Aorta (tissue), 5 donors: Measurements from ENCODE around the gene PRRT1B. TPM values are rescaled to one million over a fixed set of nuclear protein-coding genes. Genes with fewer than 3 reads are reported as not detected.

Experiments
- ATAC-seq: fragments of 200-7000 bp; cut with Tn5 transposase; one replicate; pipeline ENCODE4 v1.9.1; 2022; ENCODE audit warnings: moderate library complexity; ENCODE audit not compliant: low FRiP score
- DNase-seq, 2 donors: peaks; one replicate each; pipeline ENCODE4 v3.0.0-alpha.2; 2020
- H3K27ac ChIP-seq, 2 donors: one replicate each; pipeline ENCODE4 v1.5.1; 2013; ENCODE audit warnings: low read length in 2 of 2, mild to moderate bottlenecking in 2 of 2, moderate library complexity in 2 of 2, control low read depth in 1 of 2, inconsistent platforms in 1 of 2, low read depth in 1 of 2
- H3K27me3 ChIP-seq, 2 donors: one replicate each; pipeline ENCODE4 v1.6.1; 2013; ENCODE audit warnings: control low read depth in 1 of 2, low read length in 1 of 2, mild to moderate bottlenecking in 1 of 2, moderate library complexity in 1 of 2; ENCODE audit not compliant: insufficient read depth in 2 of 2, control insufficient read depth in 1 of 2
- H3K36me3 ChIP-seq, 2 donors: one replicate each; pipeline ENCODE4 v1.6.1; 2013; ENCODE audit warnings: control low read depth in 1 of 2, low read length in 1 of 2, mild to moderate bottlenecking in 1 of 2; ENCODE audit not compliant: insufficient read depth in 2 of 2, control insufficient read depth in 1 of 2
- H3K4me1 ChIP-seq, 2 donors: one replicate each; pipeline ENCODE4 v1.6.1; 2013; ENCODE audit warnings: low read length in 2 of 2, control low read depth in 1 of 2, mild to moderate bottlenecking in 1 of 2, moderate library complexity in 1 of 2; ENCODE audit not compliant: insufficient read depth in 2 of 2, control insufficient read depth in 1 of 2
- H3K4me3 ChIP-seq, 2 donors: one replicate each; pipeline ENCODE4 v1.5.1; 2013; ENCODE audit warnings: low read length in 2 of 2, control low read depth in 1 of 2, mild to moderate bottlenecking in 1 of 2
- H3K9me3 ChIP-seq: one replicate; pipeline ENCODE4 v1.6.1; 2013; ENCODE audit warnings: mild to moderate bottlenecking, low read length; ENCODE audit not compliant: control insufficient read depth
- WGBS, 2 donors: extraction: QIAGEN DNeasy Blood & Tissue Kit; methylation state at CpG; one replicate each; pipeline ENCODE4 v1.1.7; 2013; 5-methylcytosine and 5-hydroxymethylcytosine counted together
- intact Hi-C, 2 donors: fragments of 100-400 bp; cut with DNase I; formaldehyde crosslinking; loops; one replicate each; pipeline versions ENCODE4 v1.14.2 to v1.15.0; 2022
- polyA plus RNA-seq, 2 donors: library from polyadenylated mRNA; stranded (reverse); fragments of 200-250 nt; gene quantifications; one replicate each; pipeline ENCODE4 v1.2.3, GENCODE V29; 2013
- total RNA-seq, 2 donors: library from RNA; stranded (reverse); fragmentation: NEBNext Ultra II Directional; extraction: Animal tissue kit (Norgen Biotek cat#: 25700); gene quantifications; one replicate each; pipeline ENCODE4 v1.2.1, GENCODE V29; 2021
- donor health status: healthy with polysubstance abuse.
- donor health status: Bipolar disorder and iron deficiency.
- donor health status: DM: no; HTN: no; CAD: no.
- donor health status: DM: no; HTN: no; CAD: no.
- donor health status: DM: yes; HTN: yes; CAD: no.

PRRT1B gene
- total and polyA plus RNA-seq, 4 donors, result not detected

GRCh38 chr9:131525643-131526565 lies 19.4 kb upstream of the PRRT1B start:
- WGBS, 2 donors, result 83 to 89% methylated on average over 19 of the region's 19 CpGs
- ATAC-seq, result no peak

DNA sequence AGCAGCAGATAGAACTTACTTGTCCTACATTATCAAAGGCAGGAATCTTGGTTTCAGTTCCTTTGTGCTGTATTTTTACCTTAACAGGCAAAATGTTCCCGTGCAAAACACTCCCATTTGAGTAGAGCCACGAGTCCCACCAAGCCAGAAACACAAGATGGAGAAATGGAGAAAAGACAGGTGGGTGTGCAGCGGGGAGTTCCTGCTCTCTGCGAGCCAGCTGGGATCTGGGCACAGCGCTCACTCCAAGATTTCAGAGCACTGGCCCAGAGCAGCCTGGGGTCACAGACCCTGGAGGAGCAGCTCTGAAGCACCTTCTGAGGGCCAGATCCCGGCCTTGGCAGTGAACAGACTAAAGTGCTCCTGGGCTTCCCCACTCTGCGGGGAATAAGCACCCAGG lies 17.1 kb upstream of the PRRT1B start:
- Histone ChIP-seq H3K9me3 (no peaks in the 10 kb centered on the region), H3K4me3 (no peak overlapping the region), H3K27me3 (no peaks in the 10 kb centered on the region), H3K4me1 (no peaks in the 10 kb centered on the region), H3K36me3 (peaks cover 0 to 4% of the 10 kb centered on the region in 2 donors), H3K27ac (no peak overlapping the region)
- ATAC-seq (no peak), DNase-seq (no peak)
- WGBS, 2 donors, result 90 to 94% methylated on average over 7 of the region's 7 CpGs
- intact Hi-C loops, result no loop called here

More at GRCh38 chr9:131525643-131526565, 19.4 kb upstream of the PRRT1B start:
- intact Hi-C loops, result no loop called here
- H3K36me3 ChIP-seq, result peaks cover 0 to 4% of the 10 kb centered on the region in 2 donors
- no peak overlapping the region for H3K27ac ChIP-seq
- no peaks in the 10 kb centered on the region for H3K9me3 ChIP-seq
- no peak overlapping the region for H3K4me3 ChIP-seq
- no peak for DNase-seq
- no peaks in the 10 kb centered on the region for H3K4me1 ChIP-seq
- no peaks in the 10 kb centered on the region for H3K27me3 ChIP-seq

DNA sequence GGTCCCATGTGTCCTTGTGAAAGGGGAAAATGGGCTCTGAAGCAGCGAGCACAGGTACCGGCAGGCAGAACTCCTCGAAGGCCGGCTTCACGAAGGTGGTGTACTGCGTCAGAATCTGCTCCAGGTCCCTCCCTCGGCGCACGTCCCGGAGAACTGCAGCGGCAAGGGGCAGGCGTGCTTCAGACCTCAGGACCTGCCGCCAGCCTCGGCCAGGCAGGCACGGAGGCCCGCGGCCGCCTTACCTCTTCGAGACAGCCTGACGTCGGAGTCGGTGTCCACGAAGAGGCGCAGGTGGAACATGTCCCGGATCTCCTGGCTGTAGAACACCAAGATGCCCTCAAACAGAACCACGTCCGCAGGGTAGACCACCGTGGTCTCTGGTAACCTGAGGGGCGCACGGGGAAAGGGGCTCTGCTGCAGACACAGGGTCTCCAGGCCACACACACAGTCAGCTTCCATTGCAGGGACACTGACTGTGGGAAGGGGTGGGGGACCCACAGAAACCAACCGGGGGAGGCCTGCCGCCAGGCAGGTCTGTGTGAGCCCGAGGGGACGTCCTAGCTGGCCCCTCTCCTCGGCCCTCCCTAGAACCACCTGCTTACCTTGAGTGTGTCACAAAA lies 16.3 kb upstream of the PRRT1B start:
- Histone ChIP-seq H3K4me3 (no peak overlapping the region), H3K27ac (no peak overlapping the region), H3K4me1 (no peaks in the 10 kb centered on the region), H3K27me3 (no peaks in the 10 kb centered on the region), H3K36me3 (peaks cover 0 to 4% of the 10 kb centered on the region in 2 donors), H3K9me3 (no peaks in the 10 kb centered on the region)
- ATAC-seq, result no peak
- intact Hi-C loops, result no loop called here
- no peak for DNase-seq
- 95% methylated on average over 35 of the region's 35 CpGs for WGBS, 2 donors

DNA sequence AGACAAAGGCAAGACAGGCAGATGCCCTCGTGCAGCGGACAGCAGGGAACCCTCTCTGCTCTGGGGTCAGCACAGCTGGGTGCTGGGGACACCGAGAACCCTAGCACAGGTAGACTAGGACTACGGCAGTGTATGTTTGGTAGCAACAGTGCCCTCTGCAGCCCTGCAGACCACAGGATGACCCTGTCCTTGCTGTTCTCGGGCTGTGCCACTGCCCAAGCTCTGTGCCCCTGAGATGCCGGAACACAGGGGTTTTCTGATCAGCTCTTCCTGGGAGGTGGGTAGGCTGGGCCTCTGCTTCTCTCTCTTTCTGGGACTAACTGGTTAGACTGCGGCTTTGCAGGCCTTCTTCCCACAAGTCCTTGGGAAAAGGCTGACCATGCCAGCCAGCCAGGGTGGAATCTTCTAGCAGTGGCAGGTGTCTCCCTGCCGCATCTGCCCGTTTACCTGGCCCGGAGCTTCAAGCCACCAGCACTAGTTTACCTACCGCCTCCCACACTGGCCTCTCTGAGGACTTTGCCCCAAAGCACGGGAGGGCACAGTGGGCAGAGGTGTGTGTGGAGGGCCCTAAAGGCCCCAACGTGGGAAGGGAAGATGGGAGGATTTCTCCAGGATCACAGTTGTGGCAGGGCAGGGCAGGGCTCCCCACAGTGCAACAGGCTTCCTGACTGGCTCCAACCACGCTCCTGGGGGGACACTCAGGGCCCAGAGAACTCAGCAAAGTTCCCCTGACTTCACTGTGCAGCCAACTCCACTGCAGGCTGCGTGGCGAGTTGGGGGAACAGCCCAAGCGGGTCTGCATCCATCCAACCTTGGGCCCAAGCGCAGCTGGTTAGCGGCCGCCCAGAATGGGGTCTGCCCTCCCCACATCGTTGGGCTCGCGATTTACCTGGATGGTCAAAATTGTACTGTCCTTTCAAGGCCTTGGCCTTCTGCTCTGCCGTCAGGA lies 15.5 kb upstream of the PRRT1B start:
- intact Hi-C loops, result no loop called here
- Histone ChIP-seq H3K4me1 (no peaks in the 10 kb centered on the region), H3K9me3 (no peaks in the 10 kb centered on the region), H3K4me3 (peak overlapping the region in 1 of 2 donors; percentile 80), H3K36me3 (peaks cover 0 to 4% of the 10 kb centered on the region in 2 donors), H3K27me3 (no peaks in the 10 kb centered on the region), H3K27ac (no peak overlapping the region)
- WGBS, 2 donors, result 57 to 60% methylated on average over 24 of the region's 24 CpGs
- no peak for ATAC-seq
- no peak for DNase-seq

DNA sequence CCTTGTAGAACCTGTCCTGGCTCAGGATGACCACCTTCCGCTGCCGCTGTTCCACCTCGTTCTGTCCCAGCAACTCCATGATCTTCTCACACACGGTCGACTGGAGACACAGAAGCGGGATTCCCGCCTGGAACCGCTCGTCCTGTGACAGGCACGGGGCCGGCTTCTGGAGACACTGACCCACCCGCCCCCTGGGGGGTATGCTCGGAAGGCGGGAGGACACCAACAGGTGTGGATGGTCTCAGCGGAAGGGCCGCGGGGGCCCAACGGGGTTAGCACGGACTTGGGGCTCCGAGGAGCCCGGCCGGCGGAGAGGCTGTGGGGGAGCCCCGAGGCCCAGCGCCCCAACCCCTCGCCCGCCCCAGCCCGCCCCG lies 14.8 kb upstream of the PRRT1B start:
- ATAC-seq, result no peak
- intact Hi-C loops, result no loop called here
- no peaks in the 10 kb centered on the region for H3K9me3 ChIP-seq
- H3K27ac ChIP-seq, result no peak overlapping the region
- peak overlapping the region; percentile 80 to 98 for H3K4me3 ChIP-seq
- H3K27me3 ChIP-seq, result no peaks in the 10 kb centered on the region
- no peaks in the 10 kb centered on the region for H3K4me1 ChIP-seq
- 2 to 3% methylated on average over 18 to 29 of the region's 29 CpGs for WGBS, 2 donors
- peak in 1 of 2 donors; percentile 67 for DNase-seq
- H3K36me3 ChIP-seq, result peaks cover 0 to 2% of the 10 kb centered on the region in 2 donors

DNA sequence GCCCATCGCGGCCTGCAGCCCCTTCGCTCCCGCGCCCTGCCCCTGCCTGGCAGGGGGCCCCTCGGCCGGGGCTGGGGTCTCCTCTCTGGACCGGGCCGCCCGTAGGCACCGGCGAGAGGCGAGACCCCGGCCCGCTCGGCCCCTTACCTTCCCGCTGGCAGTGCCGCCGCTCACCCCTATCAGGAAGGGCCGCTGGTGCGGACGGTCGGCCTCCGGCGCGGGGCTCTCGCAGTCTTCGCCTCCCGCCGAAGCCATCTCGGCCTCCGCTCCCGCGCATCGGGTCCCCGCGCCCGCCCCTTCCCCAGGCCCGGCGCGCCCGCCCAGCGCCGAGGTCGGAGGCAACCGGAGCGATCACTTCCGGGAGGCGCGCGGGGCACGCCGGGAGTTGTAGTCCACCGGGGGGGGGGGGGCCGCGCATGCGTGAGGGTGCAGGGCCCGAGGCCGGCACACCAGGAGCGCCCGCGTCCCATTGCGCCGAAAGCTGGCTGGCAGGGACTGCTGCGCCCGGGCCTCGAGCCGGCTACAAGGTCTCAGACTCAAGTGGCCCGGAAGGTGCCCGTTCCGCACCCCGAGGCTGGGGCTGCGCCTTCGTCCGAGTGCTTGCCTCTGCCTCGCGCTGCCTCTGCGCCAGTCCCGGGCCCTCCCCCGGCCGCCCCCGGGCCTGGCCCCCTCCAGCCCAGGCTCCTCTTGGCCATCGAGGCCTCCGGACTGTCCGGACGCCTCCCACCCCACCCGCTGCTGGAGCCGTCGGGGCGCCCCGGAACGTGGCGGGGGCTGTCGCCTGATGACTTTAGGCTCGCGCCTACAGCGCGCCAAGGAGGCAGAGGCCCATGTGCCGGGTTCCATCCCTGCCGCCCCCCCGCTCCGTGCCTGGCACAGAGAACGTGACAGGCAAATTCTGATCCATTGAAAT lies 14.1 kb upstream of the PRRT1B start, which contains the start of gene UCK1:
Gene UCK1, minus strand, starts transcription at position 344 of the 913 bp plus-strand sequence. Its CDS starts 89 bp downstream, at position 255.
- Histone ChIP-seq H3K4me3 (peak within 1 kb of the TSS; percentile 80 to 98), H3K9me3 (no peaks in the 10 kb centered on the region), H3K4me1 (no peaks in the 10 kb centered on the region), H3K27me3 (no peaks in the 10 kb centered on the region), H3K36me3 (peaks cover 0 to 2% of the 10 kb centered on the region in 2 donors), H3K27ac (peak within 1 kb of the TSS in 1 of 2 donors; percentile 30)
- ATAC-seq (peak; percentile 96), DNase-seq (peak; percentile 88 to 92)
- 5 to 6% methylated on average over 61 to 103 of the region's 103 CpGs for WGBS, 2 donors
- intact Hi-C loops, result no loop called here

DNA sequence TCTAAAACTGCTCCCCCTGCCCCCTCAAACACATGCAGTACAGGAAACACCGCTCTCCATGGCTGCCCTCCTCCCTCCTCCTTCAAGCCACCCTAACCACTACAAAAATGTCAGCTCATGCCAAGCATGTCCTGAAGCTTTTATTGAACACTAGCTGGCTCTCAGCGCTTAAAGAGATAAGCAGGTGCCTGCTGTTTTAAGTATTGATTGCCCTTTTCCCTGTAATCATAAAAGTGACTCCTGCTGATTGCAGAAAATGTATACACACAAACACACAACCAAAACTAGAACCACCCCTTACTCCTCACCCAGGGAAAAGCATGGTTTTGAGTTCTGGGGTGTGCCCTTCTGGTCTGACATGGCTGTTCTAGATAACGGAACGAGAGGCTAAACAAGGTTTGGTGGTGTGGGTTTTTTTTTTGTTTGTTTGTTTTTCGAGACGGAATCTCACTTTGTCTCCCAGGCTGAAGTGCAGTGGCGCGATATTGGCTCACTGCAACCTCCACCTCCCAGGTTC lies 10.5 kb upstream of the PRRT1B start:
- intact Hi-C loops, result no loop called here
- no peaks in the 10 kb centered on the region for H3K36me3 ChIP-seq
- H3K27ac ChIP-seq, result no peak overlapping the region
- no peaks in the 10 kb centered on the region for H3K9me3 ChIP-seq
- DNase-seq, result no peak
- H3K27me3 ChIP-seq, result no peaks in the 10 kb centered on the region
- H3K4me1 ChIP-seq, result no peaks in the 10 kb centered on the region
- 63 to 65% methylated on average over 8 of the region's 8 CpGs for WGBS, 2 donors
- ATAC-seq, result no peak
- H3K4me3 ChIP-seq, result no peak overlapping the region
